Measurements from ENCODE around the gene ITGA11. TPM values are rescaled to one million over a fixed set of nuclear protein-coding genes. Genes with fewer than 3 reads are reported as not detected.

The ITGA11 gene
- total RNA-seq, 2 donors from 2014 or later = 12.6 to 35.4 TPM

DNA sequence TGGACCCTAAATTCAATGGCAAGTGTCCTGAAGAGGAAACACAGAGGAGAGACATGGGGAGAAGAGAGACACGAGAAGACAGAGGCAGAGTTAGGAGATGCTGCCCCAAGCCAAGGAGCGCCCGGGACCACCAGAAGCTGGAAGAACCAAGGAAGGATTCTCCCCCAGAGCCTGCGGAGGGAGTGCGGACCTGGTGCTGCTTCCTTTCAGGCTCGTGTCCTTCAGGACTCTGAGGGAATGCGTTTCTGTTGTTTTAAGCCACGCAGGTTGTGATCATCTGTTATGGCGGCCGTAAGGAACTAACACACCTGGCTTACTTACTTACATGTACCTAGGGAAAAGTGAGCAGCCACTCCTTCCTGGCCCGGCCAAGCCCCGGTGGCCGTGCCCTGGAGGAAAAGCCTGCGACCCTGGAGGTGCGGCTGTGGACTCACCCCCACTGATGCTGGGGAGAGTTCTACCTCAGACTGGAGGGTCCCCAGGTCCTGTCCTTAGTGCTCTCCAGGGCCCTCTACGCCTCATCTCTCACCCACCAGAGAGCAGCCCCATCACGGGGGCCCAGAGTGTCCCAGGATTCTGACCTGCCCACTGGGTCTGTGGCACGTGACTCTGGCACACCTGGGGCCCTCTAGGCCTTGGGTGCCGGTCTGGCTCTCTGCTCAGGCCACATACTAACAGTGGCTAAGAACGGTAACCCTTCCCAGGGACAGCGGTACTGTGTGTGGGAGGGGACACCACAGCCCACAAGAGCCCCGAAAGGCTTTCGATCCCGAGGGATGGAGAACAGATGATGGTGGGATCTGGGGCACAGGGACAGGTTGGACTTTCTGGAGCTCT is 61.8 kb downstream of the ITGA11 start:
- no peaks in the 10 kb centered on the region for H3K9me3 ChIP-seq
- no peak for DNase-seq (ENCODE audit: low spot score)

DNA sequence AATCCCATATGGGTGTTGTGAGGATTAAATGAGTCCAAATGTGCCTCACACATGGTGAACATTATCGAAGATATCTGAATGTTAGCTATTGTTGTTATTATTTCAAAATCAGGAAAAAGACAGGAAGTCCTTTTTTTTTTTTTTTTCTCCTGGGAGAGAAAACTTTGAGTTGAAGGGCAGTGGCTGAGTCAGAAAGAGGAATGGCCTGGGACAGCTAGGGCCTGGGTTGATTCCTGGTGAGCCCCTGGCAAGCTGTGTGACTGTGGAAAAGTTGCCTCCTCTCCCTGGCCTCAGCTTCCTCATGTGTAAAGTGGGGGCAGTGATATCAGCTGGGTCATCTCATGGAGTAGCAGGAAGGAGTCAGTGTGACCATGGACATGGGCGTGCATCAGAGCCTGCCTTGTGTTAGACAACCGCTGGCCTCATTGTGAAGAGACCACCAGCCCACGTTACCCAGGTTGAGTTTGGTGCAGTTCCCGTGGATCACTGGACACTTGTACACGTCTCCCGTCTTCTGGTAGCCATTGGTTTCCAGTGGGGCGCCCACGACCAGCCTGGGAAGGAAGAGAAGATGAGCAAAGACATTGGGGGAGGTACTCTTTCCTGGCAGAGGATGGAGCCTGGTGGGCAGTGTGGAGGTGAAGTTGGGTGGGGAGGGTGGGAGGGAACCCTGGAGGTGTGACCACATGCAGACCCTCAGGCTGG is 63.1 kb downstream of the ITGA11 start:
- Histone ChIP-seq H3K27me3 (no peaks in the 10 kb centered on the region), H3K9me3 (no peaks in the 10 kb centered on the region), H3K36me3 (no peaks in the 10 kb centered on the region), H3K4me3 (no peak overlapping the region), H3K27ac (peak overlapping the region; percentile 15 to 38), H3K4me1 (peaks cover 0 to 66% of the 10 kb centered on the region in 2 donors)
- TF ChIP-seq, protein P1, sequence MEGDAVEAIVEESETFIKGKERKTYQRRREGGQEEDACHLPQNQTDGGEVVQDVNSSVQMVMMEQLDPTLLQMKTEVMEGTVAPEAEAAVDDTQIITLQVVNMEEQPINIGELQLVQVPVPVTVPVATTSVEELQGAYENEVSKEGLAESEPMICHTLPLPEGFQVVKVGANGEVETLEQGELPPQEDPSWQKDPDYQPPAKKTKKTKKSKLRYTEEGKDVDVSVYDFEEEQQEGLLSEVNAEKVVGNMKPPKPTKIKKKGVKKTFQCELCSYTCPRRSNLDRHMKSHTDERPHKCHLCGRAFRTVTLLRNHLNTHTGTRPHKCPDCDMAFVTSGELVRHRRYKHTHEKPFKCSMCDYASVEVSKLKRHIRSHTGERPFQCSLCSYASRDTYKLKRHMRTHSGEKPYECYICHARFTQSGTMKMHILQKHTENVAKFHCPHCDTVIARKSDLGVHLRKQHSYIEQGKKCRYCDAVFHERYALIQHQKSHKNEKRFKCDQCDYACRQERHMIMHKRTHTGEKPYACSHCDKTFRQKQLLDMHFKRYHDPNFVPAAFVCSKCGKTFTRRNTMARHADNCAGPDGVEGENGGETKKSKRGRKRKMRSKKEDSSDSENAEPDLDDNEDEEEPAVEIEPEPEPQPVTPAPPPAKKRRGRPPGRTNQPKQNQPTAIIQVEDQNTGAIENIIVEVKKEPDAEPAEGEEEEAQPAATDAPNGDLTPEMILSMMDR (IDR thresholded peaks at IDR 0.05) = no peak
- DNase-seq (ENCODE audit: low spot score) = no peak

More for the DNA sequence above, 61.8 kb downstream of the ITGA11 start:
- peaks cover 0 to 53% of the 10 kb centered on the region in 2 donors for H3K4me1 ChIP-seq
- no peaks in the 10 kb centered on the region for H3K36me3 ChIP-seq
- TF ChIP-seq, protein P1 (IDR thresholded peaks at IDR 0.05) = no peak
- H3K27ac ChIP-seq = peak overlapping the region in 1 of 2 donors; percentile 33
- no peak overlapping the region for H3K4me3 ChIP-seq
- no peaks in the 10 kb centered on the region for H3K27me3 ChIP-seq

DNA sequence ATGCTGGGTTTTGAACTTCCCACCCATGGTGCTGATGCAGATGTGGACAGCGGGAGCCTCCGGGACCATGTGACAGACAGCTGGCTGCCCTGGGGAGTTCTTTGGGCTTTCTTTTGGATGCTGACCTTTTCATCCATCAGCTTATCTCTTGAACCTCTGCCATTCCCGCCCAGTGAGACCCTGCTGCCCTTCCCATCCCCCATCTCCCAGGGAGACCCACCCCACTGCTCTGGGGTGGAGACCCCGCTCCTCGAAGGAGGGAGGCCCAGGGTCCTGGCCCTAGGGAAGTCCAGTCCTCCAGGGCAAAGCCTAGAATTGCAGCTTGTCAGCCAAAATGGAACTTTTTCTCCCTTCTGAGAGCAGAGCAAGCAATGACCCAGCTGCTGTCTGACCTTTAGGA is 64.0 kb downstream of the ITGA11 start:
- peak overlapping the region; percentile 15 to 38 for H3K27ac ChIP-seq
- H3K36me3 ChIP-seq = no peaks in the 10 kb centered on the region
- DNase-seq (ENCODE audit: low spot score) = no peak
- no peak overlapping the region for H3K4me3 ChIP-seq
- H3K27me3 ChIP-seq = no peaks in the 10 kb centered on the region
- H3K4me1 ChIP-seq = peaks cover 0 to 75% of the 10 kb centered on the region in 2 donors
- H3K9me3 ChIP-seq = no peaks in the 10 kb centered on the region
- TF ChIP-seq, protein P1 (IDR thresholded peaks at IDR 0.05) = no peak

DNA sequence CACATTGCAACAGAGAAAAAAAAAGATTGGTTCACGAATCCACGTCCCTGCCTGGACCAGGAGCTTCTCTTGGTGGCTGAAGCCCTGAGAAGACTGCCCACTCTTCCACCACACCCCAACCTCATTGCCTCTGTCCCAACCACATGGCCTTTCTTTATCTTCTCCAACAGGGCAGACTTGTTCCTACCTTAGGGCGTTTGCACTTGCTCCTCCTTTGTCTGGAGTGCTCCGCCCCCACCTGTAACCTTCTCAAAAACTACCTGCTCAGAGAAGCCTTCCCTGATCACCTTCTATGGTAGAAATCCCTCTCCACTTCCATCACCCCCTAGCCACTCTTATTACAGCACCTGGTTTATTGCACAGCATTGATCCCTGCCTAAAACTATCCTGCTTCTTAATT is 64.7 kb downstream of the ITGA11 start:
- Histone ChIP-seq H3K36me3 (no peaks in the 10 kb centered on the region), H3K27me3 (no peaks in the 10 kb centered on the region), H3K4me3 (no peak overlapping the region), H3K4me1 (peaks cover 0 to 77% of the 10 kb centered on the region in 2 donors), H3K27ac (peak overlapping the region; percentile 86 to 93), H3K9me3 (no peaks in the 10 kb centered on the region)
- TF ChIP-seq, protein P1 (IDR thresholded peaks at IDR 0.05) = no peak
- DNase-seq (ENCODE audit: low spot score) = no peak

DNA sequence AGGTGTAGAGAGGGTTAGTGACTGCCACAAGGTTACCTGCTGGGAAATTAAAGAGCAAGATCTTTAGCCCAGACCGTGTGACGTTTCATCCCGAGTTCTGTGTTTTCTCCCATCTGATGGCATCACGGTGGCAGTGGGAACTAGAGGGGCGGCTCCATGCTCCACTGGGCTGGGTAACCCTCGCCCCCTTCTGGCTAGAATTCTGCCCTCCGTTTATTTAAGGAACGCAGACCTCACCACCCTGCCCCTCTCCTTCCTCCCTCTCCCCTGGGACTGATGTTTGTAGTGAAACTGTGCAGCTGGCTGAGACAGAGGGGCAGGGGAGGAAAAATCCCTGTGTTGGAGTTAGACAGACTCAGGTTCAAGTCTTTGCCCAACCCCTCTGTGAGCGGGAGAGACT is 65.6 kb downstream of the ITGA11 start:
- Histone ChIP-seq H3K36me3 (no peaks in the 10 kb centered on the region), H3K27me3 (no peaks in the 10 kb centered on the region), H3K4me3 (no peak overlapping the region), H3K27ac (peak overlapping the region; percentile 86 to 93), H3K9me3 (no peaks in the 10 kb centered on the region), H3K4me1 (peaks cover 0 to 82% of the 10 kb centered on the region in 2 donors)
- TF ChIP-seq, protein P1 (IDR thresholded peaks at IDR 0.05) = no peak
- DNase-seq (ENCODE audit: low spot score) = no peak

All from right atrium auricular region (tissue), 2 donors.